ENCODE measurements around the gene POLRMT.
"Not testable (repeated sequence)": the region's sequence is repeated elsewhere in the genome, so short reads cannot be mapped to it uniquely, and the experiment has no call there.

Gene POLRMT

DNA sequence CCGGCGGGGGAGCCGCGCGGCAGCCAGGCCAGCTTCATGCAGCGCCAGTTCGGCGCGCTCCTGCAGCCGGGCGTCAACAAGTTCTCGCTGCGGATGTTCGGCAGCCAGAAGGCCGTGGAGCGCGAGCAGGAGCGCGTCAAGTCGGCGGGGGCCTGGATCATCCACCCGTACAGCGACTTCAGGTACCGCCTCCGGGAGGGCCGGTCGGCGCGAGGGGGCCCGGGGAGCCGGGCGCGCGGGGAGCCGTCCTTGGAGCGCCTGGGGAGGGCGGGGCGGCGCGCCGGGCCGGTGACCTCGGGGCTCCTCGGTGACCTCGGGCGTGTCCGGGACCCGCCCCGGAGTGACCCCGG, 43.0 kb downstream of the POLRMT start:
- peak; percentile 34 for DNase-seq

DNA sequence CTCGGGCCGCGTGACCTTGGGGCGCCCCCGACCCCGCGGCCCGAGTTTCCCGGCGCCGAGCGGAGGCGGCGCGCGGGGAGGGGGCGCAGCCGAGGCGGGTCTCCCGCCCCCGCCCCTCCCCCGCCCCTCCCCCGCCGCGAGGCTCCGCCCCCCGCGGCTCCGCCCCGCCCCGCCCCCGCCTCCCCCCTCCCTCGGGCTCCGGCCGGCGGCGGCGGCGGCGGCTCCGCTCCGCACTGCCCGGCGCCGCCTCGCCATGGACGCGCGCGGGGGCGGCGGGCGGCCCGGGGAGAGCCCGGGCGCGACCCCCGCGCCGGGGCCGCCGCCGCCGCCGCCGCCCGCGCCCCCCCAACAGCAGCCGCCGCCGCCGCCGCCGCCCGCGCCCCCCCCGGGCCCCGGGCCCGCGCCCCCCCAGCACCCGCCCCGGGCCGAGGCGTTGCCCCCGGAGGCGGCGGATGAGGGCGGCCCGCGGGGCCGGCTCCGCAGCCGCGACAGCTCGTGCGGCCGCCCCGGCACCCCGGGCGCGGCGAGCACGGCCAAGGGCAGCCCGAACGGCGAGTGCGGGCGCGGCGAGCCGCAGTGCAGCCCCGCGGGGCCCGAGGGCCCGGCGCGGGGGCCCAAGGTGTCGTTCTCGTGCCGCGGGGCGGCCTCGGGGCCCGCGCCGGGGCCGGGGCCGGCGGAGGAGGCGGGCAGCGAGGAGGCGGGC, 43.5 kb downstream of the POLRMT start, which contains the start of gene HCN2:
Gene HCN2 (plus strand): TSS at position 189 of the 703 bp plus-strand sequence. CDS start 65 bp downstream, at position 254.
- no peak for DNase-seq

DNA sequence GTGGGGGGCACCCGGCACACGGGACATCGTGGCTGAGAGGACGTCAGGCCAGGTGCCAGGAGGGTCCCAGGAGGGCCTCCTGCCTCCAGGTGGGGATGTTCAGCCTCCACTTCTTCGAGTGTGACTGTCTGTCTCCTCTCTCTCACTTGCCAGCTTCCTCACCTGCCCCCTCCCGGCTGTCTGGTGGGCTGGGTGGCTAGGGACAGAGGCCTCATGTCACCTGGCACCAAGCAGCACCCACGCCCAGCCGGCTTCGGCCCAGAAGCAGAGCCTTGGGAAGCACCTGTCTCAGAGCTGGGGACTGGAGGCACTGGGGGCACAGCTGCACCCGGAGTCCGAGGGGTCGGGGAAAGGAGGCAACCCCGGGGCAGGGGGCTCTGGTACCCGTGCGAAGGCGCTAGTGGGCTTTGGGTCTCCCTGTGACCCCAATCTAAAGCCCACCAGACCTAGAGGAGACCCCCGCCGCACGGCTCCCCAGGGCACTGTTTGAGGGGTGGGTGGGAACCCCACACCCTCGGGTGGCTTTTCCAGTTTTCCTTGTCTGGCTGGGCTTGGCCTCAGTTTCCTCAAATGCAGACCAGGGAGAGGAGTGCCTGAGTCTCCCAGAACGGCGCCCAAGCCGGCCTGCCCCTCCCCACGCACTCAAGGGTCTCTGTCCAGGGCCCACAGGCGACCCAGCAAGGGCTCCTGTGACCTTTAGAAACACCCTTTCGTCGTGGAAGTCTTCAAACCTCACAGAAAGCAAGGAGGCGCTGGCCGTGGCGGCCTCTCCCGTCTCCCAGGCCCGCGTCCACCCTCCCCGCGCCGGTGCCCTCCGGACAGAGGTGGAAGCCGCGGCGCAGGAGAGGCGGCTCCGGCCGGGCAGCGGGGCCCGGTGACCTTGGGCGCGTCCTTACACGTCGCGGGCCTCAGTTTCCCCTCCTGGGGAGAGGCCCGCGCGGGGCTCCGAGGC, 44.3 kb downstream of the POLRMT start:
- DNase-seq, result peak; percentile 63

DNA sequence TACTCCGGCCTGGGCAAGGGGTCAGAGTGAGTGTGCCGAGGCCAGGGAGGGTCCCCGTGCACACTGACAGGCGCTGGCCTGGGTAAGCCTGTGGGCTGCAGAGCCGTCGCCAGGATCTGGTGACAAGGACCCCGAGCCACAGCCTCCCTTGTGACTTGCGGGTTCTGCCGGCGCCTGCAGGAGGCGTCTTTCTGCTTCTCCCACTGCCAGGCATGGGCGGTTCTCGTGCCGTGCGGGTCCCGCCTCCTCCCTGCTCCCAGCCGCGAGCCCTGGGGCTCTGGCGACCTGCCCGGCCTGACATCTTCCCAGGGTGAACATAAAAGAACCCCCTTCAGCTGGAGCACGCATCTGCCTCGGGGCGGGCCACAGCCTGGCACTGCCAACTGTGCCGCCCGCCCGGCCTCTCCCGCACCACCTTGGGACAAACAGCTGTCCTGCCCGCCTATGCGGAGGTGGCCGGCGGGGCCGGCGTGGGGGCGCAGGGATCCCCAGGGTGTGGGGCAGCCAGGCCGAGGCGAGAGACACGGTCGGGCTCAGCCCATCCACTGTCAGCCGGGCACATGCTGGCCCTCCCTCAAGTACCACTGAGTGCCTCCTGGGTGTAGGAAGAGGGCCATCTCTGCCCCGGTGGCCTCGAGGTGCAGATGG, 45.1 kb downstream of the POLRMT start:
- DNase-seq, result peak; percentile 93

DNA sequence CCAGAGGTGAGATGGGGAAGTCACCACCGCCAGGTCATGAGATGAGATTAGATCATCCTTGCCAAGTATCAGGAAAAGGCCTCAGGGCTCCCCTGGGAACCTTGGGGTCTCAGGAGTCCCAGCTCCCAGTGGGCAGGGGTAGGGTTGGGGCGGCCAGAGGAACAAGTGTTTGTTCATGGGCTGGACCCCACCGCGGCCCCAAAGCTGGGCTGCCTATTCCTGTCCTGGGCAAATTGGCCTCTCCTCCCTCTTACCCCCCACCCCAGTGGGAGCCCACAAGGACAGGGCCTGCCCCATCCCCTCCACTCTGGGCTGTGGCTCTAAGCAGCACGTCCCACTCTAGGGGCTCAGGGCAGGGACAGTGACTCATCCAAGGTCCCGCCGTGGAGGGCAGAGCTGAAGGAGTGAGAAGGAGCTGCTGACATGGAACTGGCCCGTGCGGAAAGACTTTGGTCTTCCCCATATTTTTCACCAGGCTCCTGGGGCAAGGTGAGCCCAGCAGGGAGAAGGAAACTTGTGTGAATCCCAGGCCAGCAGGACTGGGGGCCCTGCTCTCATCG, 47.7 kb downstream of the POLRMT start:
- DNase-seq, result no peak

DNA sequence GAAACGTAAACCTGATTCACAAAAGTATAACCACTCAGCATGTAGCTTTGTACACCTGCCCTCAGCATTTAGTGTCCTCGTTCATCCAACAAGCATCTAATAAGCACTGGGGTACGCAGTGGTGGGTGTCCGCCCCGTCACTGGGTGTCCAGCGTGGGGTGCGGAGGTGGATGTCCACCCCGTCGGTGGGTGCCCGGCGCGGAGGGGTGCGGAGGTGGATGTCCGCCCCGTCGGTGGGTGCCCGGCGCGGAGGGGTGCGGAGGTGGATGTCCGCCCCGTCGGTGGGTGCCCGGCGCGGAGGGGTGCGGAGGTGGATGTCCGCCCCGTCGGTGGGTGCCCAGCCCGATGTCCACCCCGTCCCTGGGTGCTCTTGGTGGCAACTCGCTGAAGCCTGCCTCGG, 48.2 kb downstream of the POLRMT start:
- DNase-seq, result not testable (repeated sequence)

DNA sequence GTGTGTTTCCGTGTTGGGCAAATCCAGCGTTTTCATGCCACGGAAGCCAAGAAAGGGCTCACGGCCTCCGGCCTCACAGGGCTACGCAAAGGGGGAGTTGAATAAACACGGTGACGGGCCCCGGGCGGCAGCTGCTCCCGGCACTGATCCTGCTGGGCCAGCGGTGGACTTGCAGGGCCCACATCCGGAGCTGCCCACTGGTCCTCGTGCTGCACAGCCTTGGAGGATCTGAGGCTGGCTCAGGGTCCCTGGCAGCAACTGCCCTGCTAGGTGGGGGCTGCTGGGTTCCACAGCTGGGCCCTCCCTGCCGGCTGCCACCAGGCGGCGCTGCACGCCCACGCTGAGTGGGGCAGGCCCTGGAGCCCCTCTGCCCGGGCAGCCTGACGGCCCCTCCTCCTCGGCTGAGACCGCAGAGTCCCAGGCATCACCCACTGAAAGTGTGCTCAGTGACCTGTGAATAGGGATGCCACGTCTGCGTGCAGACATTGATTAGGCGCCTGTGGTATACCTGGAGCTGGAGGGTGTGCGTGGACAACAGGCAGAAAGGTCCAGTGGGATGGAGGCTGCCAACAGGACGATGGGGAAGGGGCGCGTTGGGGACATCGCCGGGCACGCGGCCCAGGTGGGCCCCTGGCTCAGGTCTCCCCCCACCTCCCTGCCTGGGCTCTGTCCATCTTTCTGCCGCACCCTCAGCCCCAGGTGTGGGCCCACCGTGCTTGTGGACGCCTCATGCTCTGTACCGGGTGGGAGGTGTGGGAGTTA, 48.9 kb downstream of the POLRMT start:
- peak; percentile 33 for DNase-seq

DNA sequence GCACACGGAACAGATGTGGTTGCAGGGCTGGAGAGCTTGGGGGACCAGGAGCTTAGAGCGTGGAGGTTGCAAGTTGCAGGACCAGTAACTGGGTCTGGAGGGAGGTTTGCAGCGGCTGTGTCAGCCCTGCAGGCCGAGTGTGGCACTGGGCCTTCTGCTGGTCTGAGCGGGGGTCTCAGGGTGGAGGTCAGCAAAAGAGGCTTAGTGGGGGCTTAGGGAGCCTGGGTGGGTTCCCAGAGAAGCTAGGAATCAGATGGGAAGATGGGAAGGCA, 49.4 kb downstream of the POLRMT start:
- DNase-seq, result no peak

DNA sequence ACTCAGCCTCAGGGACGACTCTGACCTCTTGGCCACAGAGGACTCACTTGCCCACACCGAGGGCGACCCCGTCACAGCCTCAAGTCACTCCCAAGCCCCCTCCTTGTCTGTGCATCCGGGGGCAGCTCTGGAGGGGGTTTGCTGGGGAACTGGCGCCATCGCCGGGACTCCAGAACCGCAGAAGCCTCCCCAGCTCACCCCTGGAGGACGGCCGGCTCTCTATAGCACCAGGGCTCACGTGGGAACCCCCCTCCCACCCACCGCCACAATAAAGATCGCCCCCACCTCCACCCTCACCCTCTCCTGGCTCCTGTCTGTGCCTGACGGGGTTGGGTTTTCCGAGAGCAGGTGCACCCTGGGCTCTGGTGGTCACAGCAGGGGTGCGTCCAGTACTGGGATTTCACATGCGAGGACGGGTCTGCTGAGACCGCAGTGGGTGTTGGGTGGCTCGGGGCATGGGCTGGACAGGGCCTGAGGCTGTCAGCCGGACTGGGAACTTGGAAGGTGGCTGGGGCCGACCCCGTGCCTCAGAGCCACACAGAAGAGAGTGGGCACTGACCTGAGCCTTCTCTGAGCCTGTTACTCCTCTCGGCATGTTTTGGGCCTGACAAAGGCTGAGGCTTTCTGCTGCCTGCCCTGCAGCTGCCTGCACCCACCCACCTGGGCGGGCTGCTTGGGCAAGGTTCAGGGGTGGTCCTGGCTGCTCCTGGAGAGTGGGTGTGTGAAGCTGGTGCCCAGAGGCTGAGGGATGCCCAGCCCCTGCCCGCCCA, 50.0 kb downstream of the POLRMT start:
- DNase-seq, result no peak

DNA sequence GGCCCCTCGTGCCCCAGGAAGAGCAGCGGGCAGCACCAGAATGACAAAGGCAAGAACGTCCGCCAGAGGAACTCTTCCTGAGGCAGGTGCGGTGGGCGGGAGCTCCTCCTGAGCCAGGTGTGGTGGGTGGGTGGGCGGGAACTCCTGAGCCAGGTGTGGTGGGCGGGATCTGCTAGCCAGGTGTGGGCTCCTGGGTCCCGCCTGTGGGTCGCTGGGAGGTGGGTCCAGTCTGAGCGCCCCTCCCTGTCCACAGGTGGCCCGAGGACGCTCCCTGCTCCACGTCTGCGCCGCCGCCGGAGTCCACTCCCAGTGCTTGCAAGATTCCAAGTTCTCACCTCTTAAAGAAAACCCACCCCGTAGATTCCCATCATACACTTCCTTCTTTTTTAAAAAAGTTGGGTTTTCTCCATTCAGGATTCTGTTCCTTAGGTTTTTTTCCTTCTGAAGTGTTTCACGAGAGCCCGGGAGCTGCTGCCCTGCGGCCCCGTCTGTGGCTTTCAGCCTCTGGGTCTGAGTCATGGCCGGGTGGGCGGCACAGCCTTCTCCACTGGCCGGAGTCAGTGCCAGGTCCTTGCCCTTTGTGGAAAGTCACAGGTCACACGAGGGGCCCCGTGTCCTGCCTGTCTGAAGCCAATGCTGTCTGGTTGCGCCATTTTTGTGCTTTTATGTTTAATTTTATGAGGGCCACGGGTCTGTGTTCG, 50.7 kb downstream of the POLRMT start:
- no peak for DNase-seq

DNA sequence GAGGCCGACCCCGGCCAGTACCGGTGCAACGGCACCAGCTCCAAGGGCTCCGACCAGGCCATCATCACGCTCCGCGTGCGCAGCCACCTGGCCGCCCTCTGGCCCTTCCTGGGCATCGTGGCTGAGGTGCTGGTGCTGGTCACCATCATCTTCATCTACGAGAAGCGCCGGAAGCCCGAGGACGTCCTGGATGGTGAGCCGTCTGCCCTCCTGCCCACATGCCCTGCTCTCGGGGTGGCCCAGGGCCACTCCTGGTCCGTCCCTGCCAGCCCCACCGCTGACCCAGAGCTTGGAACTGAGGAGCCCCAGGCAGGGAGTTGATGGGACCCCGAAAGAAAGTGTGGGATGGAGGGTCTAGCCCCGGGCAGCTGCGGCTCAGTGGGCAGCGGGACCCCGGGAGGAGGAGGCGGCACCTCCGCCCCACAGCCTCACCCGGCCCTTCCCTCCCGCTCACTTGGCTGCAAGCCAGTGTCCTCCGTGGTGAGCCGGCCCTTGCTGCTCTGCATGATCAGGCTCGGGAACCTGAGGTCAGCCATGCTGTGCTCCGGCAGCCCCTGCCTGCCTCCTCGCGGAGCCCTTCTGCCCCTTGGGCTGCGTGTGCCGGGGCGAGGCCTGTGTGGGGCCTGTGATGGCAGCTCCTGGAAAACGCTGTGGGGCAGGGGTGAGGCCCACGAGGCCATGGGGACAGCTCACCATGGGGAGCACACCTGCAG, 51.8 kb downstream of the POLRMT start:
- no peak for DNase-seq

DNA sequence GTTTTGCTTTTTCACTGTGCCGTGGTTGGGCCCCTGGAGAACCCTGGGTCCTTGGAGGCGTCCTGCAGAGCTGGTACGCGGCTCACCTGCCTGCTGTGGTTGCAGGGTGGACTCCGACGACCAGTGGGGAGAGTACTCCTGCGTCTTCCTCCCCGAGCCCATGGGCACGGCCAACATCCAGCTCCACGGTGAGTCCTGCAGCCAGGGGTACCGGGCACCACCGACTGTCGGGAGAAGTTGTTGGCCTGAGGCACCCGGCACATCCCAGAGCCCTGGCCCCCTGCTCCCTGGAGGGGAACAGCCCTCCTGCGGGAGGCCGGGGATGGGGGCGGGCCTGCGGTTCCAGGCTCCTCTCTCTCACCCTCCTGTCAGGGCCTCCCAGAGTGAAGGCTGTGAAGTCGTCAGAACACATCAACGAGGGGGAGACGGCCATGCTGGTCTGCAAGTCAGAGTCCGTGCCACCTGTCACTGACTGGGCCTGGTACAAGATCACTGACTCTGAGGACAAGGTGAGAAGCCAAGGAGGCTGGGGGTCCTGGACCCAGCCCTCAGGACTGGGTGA, 53.0 kb downstream of the POLRMT start:
- DNase-seq, result no peak

DNA sequence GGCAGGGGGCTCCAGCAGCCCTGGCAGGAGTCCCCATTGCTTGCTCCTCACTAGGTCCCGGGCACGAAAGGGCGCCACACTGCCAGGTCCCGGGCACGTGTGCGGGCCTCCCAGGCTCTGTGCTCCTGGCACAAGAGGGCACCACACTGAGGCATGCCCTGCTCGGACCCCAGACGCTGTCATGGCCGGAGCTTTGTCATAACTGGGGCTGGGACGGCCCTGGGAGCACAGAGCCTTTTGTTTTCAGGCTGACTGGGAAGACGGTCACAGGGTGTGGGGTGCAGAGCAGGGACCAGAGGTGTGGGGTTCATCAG, 53.5 kb downstream of the POLRMT start:
- DNase-seq, result no peak

DNA sequence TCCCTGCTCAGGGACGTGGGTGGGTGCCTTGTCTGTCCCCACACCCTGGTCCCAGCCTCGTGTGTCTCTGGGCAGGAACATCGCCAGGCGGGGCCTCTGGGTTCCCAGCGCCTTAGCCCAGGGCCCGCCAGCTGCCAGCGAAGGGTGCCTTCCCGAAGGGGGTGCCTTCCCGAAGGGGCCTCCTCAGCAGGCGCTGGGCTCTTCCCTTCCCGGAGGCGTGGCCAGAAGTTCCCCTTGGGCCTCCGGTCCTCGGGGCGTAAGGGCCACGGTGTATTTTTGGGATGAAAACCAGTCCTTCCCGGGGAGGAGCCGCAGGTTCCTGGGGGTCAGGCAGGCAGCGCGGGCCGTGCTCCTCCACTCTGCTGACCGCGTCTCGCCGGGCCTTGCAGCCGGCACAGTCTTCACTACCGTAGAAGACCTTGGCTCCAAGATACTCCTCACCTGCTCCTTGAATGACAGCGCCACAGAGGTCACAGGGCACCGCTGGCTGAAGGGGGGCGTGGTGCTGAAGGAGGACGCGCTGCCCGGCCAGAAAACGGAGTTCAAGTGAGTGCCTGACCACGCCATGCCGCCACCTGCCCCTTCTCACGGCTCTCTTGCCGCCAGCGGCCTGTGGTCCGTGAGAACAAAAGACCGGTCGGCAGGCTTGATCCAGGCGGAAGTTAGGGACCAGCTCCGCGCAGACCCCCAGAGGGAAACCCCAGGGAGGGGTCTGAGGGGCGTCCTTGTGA, 54.1 kb downstream of the POLRMT start:
- no peak for DNase-seq

DNA sequence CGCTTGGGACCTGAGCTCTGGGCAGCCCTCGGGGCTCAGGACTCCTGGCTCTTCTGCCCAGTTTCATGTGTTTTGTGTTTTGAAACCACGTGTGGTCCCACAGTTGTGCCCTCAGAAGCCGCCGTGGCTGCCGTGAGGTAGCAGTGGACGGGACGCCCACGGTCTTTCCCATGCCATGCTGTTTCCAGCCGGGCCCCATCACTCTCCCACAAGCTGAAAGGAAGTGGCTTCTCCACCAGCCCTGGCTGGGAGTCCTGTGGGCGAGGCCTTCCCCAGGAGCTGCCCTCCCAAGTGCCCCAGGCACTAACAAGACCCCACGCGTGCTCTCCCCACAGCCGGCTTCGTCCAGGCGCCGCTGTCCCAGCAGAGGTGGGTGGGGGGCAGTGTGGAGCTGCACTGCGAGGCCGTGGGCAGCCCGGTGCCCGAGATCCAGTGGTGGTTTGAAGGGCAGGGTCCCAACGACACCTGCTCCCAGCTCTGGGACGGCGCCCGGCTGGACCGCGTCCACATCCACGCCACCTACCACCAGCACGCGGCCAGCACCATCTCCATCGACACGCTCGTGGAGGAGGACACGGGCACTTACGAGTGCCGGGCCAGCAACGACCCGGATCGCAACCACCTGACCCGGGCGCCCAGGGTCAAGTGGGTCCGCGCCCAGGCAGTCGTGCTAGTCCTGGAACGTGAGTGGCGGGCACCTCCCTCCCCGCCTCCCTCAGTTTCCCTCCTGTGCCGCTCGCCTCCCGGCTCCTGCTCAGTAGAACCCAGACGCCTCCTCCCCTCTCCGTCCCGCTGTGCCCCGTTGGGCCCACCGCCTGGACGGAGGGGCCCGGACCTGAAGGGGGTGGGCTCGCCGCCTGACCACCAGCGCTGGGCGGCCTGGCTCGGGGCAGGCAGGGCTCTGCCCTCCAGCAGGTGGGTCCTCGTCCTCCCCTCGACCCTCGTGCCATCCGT, 55.6 kb downstream of the POLRMT start:
- no peak for DNase-seq

DNA sequence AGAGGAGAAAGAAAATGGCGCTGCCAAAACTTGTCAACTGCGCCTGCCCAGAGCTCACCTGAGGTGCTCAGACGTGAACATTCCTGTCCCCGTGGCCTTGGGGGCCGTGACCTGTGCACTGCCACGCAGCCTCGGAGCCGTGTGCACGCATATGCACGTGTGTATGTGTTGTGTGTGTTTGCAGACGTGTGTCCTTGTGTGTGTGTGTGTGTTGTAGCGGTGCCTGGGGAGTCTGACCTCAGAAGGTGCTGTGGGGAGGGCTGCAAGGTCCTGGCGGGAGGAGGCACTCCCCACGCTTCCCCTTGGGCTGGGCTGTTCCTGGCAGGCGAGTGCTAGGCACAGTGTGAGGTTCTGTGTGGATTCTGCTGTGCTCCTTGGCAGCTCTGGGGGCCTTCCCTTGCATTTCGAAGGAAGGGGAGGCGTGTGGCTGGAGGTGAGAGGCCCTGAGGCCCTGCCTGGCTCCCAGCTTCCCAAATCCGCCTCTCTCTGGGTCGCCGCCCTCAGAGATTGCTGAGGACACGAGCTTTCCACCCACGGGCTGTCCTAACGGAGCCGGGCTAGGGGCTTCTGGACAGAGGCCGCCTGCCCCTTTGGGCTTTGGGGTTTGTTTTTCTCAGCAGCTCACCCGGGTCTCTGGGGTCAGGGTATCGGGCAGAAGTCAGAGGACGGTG, 56.4 kb downstream of the POLRMT start:
- DNase-seq, result no peak

DNA sequence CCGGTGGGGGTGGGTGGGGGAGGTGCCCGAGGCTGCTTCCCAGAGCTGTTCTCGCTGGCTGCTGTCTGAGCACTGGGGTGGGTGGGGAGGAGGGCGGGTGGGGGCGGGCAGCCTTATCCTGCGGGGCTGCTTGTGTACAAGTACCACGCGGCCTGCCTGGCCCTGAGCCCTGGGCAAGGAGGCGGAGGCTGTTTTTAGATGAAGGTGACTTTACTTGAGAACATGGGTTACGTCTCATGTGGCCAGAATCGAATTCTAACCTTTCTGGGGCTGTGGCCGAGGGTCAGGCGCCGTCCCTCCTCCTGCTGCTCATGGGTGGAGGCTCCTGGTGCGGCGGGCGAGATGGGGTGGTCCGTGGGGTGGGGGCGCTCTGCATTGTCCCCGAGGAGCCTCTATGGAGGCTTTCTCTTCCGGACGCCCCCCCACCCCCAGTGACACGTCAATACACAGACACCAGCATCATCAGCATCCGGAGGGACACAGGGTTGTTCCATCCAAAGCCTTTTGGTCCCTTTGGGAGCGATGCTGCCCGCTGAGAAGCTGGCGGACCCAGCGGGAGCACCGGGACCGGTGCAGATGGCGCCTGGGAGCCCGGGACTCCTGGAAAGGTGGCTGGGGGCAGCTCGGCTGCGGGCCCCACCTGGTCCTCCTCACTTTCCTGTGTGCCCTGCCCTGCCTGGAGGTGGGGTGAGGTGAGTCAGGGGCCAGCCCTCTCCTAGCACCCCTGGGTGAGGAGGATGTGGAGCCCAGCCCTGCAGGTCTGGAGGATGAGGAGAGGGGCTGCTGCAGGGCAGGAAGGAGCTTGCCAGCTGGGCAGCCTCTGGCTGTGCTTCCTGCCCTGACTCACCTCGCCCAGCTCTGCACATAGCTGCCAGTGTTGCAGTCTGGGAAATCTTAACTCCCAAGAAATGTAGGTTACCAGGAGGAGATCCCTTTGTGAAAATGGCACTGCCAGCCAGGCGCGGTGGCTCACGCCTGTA, 57.5 kb downstream of the POLRMT start:
- no peak for DNase-seq

Measured in COR-L47 (cell line).